Measurements from ENCODE around the gene TOE1.

TOE1 gene

DNA sequence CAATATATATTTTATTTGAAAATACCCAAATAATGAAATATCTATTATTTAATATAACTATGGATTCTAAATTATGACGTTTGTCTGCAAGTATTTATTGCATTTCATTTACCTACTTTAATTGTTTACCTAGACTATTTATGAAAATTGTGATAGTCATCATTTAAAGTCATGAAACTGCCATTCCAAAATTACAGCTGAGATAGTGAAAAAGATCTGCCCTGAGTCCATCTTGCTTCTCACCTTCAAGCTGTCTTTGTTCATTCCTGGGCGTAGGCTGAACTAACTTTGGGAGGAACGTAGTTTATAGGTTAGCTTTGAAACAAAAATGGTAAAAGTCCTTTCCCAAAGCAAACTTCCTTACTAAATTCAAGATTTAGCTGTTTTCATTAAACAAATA, 25.7 kb upstream of the TOE1 start:
- no peak overlapping the region for H3K4me3 ChIP-seq (ENCODE audit: control insufficient read depth, low read depth, low read length)
- no peak for DNase-seq (ENCODE audit: low read depth)
- TF ChIP-seq, protein P1, sequence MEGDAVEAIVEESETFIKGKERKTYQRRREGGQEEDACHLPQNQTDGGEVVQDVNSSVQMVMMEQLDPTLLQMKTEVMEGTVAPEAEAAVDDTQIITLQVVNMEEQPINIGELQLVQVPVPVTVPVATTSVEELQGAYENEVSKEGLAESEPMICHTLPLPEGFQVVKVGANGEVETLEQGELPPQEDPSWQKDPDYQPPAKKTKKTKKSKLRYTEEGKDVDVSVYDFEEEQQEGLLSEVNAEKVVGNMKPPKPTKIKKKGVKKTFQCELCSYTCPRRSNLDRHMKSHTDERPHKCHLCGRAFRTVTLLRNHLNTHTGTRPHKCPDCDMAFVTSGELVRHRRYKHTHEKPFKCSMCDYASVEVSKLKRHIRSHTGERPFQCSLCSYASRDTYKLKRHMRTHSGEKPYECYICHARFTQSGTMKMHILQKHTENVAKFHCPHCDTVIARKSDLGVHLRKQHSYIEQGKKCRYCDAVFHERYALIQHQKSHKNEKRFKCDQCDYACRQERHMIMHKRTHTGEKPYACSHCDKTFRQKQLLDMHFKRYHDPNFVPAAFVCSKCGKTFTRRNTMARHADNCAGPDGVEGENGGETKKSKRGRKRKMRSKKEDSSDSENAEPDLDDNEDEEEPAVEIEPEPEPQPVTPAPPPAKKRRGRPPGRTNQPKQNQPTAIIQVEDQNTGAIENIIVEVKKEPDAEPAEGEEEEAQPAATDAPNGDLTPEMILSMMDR (conservative IDR thresholded peaks at IDR 0.05; ENCODE audit: control insufficient read depth, insufficient read depth, low read depth, low read length) = no peak

DNA sequence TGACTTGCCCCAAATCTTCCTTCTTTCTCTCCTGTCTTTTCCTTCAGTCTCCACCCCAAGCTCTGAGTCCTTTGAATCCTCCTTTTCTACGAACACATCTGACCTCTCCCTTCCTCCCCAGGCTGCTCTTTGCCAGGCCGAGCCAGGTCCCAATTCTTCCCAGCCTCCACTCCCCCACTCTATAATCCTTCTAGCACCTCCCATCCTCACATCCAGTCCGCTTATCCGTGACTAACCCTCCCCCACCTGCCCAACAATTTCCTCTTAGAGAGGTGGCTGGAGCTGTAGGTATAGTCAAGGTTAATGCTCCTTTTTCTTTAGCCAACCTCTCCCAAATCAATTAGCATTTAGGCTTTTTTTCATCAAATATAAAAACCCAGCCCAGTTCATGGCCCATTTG, 22.8 kb upstream of the TOE1 start:
- no peak overlapping the region for H3K4me3 ChIP-seq (ENCODE audit: control insufficient read depth, low read depth, low read length)
- TF ChIP-seq, protein P1 (conservative IDR thresholded peaks at IDR 0.05; ENCODE audit: control insufficient read depth, insufficient read depth, low read depth, low read length) = no peak
- no peak for DNase-seq (ENCODE audit: low read depth)

DNA sequence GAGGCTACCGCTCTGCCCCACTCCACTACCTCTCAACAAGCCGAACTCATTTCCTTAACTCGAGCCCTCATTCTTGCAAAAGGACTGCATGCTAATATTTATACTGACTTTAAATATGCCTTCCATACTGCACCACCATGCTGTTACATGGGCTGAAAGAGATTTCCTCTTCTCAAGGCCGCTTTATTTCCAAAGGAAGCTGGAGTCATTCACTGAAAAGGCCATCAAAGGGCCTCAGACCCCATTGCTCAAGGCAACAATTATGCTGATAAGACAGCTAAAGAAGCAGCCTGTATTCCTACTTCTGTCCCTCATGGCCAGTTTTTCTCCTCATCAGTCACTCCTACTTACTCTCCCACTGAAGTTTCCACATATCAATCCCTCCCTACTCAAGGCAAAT, 20.2 kb upstream of the TOE1 start:
- TF ChIP-seq, protein P1 (conservative IDR thresholded peaks at IDR 0.05; ENCODE audit: control insufficient read depth, insufficient read depth, low read depth, low read length) = no peak
- no peak for DNase-seq (ENCODE audit: low read depth)
- H3K4me3 ChIP-seq (ENCODE audit: control insufficient read depth, low read depth, low read length) = no peak overlapping the region

DNA sequence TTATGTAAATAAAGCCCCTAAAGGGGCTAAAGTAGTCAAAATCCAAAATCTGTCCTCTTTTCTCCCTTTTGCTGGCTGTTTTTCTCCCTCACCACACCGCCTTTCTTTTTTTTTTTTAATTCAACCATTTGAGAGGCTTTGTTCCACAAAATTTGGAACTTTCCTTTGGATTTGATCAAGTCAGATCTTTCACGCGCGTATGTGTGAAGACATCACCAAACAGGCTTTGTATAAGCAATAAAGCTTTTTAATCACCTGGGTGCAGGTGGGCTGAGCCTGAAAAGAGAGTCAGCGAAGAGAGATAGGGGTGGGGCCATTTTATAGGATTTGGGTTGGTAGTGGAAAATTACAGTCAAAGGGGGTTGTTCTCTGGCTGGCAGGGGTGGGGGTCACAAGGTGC, 18.5 kb upstream of the TOE1 start:
- TF ChIP-seq, protein P1 (conservative IDR thresholded peaks at IDR 0.05; ENCODE audit: control insufficient read depth, insufficient read depth, low read depth, low read length) = no peak
- no peak overlapping the region for H3K4me3 ChIP-seq (ENCODE audit: control insufficient read depth, low read depth, low read length)
- DNase-seq (ENCODE audit: low read depth) = no peak

- TF ChIP-seq, protein P1 (conservative IDR thresholded peaks at IDR 0.05; ENCODE audit: control insufficient read depth, insufficient read depth, low read depth, low read length) = no peak
- H3K4me3 ChIP-seq (ENCODE audit: control insufficient read depth, low read depth, low read length) = no peak overlapping the region
- no peak for DNase-seq (ENCODE audit: low read depth)
These were observed 17.4 kb upstream of the TOE1 start for GRCh38 chr1:45322486-45323040.

GRCh38 chr1:45325851-45326506, 14.0 kb upstream of the TOE1 start:
- TF ChIP-seq, protein P1 (conservative IDR thresholded peaks at IDR 0.05; ENCODE audit: control insufficient read depth, insufficient read depth, low read depth, low read length) = no peak
- no peak for DNase-seq (ENCODE audit: low read depth)

More at GRCh38 chr1:45325851-45326506, 14.0 kb upstream of the TOE1 start:
- H3K4me3 ChIP-seq (ENCODE audit: control insufficient read depth, low read depth, low read length) = peak overlapping the region; percentile 53

Measured in fibroblast of mammary gland (primary cell).